Suppressor macrophage treated with lipopolysaccharide for 4 hours (primary cell): Measurements from ENCODE around the gene ALDH4A1.

Source experiments
- DNase-seq: peaks from one replicate; pipeline ENCODE4 v3.0.0-alpha.2; 2020

Gene ALDH4A1

GRCh38 chr1:18922319-18922726 is 20.0 kb upstream of the ALDH4A1 start:
- DNase-seq = peak; percentile 41

GRCh38 chr1:18921516-18922251 is 19.3 kb upstream of the ALDH4A1 start:
- DNase-seq = no peak

GRCh38 chr1:18920931-18921330 is 18.6 kb upstream of the ALDH4A1 start:
- no peak for DNase-seq

GRCh38 chr1:18919956-18920355 is 17.6 kb upstream of the ALDH4A1 start:
- DNase-seq = peak; percentile 56

- DNase-seq = no peak
These were observed 17.0 kb upstream of the ALDH4A1 start for GRCh38 chr1:18919197-18919905.

GRCh38 chr1:18918417-18918816 is 16.1 kb upstream of the ALDH4A1 start:
- DNase-seq = no peak

- no peak for DNase-seq
These were observed 14.9 kb upstream of the ALDH4A1 start for GRCh38 chr1:18917071-18917799.

- DNase-seq = no peak
These were observed 13.0 kb upstream of the ALDH4A1 start for GRCh38 chr1:18915341-18915740.

GRCh38 chr1:18913065-18913835 is 10.9 kb upstream of the ALDH4A1 start:
- peak; percentile 85 for DNase-seq

- DNase-seq = no peak
These were observed 10.2 kb upstream of the ALDH4A1 start for GRCh38 chr1:18912550-18912949.

GRCh38 chr1:18908911-18909771 is 6.8 kb upstream of the ALDH4A1 start:
- DNase-seq = no peak

GRCh38 chr1:18907917-18908845 is 5.8 kb upstream of the ALDH4A1 start:
- peak; percentile 24 for DNase-seq

GRCh38 chr1:18907021-18907916 is 4.9 kb upstream of the ALDH4A1 start:
- DNase-seq = peak; percentile 69

GRCh38 chr1:18903291-18903756 is 969 bp upstream of the ALDH4A1 start:
- no peak for DNase-seq

- DNase-seq = peak; percentile 34
These were observed 318 bp downstream of the ALDH4A1 start for GRCh38 chr1:18901952-18902522.

- DNase-seq = no peak
These were observed 1.0 kb downstream of the ALDH4A1 start for GRCh38 chr1:18901147-18901951.

GRCh38 chr1:18900303-18900841 is 2.0 kb downstream of the ALDH4A1 start:
- no peak for DNase-seq
